Activated CD8-positive, alpha-beta T cell treated with anti-CD3 and anti-CD28 coated beads for 36 hours (primary cell): ENCODE measurements around the gene GNRH2. TPM values are rescaled to one million over a fixed set of nuclear protein-coding genes. Genes with fewer than 3 reads are reported as not detected.

Experiments
- ATAC-seq: fragments of 200-7000 bp; cut with Tn5 transposase; one replicate; pipeline ENCODE4 v1.10.0; 2021; ENCODE audit warnings: mild to moderate bottlenecking, moderate library complexity
- CTCF ChIA-PET: fragments of 350-600 bp; sonication (Branson Sonifier 250); formaldehyde crosslinking; loops from one replicate; lab custom pipeline; 2021; ENCODE audit warnings: antibody characterized with exemption; lab: Charles Lee
- POLR2A ChIA-PET: fragments of 350-600 bp; sonication (Branson Sonifier 250); formaldehyde crosslinking; loops from one replicate; lab custom pipeline; 2021; ENCODE audit warnings: antibody characterized with exemption; lab: Charles Lee
- DNase-seq: peaks from one replicate; pipeline ENCODE4 v3.0.0-alpha.2; 2020
- H3K27ac Mint-ChIP-seq: one replicate; pipeline ENCODE4 v1.8.0; 2021; ENCODE audit warnings: mild to moderate bottlenecking, mixed read lengths
- H3K27me3 Mint-ChIP-seq: one replicate; pipeline ENCODE4 v1.8.0; 2021; ENCODE audit warnings: mixed read lengths
- H3K36me3 Mint-ChIP-seq: one replicate; pipeline ENCODE4 v1.8.0; 2021; ENCODE audit warnings: low read depth, mixed read lengths
- H3K4me1 Mint-ChIP-seq: one replicate; pipeline ENCODE4 v1.8.0; 2021; ENCODE audit warnings: low read depth, mixed read lengths
- H3K4me3 Mint-ChIP-seq: one replicate; pipeline ENCODE4 v1.8.0; 2021; ENCODE audit warnings: mild to moderate bottlenecking, moderate library complexity, mixed read lengths
- H3K9me3 Mint-ChIP-seq: one replicate; pipeline ENCODE4 v1.8.0; 2021; ENCODE audit warnings: mixed read lengths
- intact Hi-C: fragments of 100-400 bp; cut with micrococcal nuclease; formaldehyde crosslinking; loops from one replicate; pipeline ENCODE4 v1.10.0; 2022
- total RNA-seq, 2 experiments: library from RNA; stranded (reverse); gene quantifications; one replicate each; pipeline ENCODE4 v1.2.3, GENCODE V29; 2021
- TF ChIP-seq, protein P1 (sequence below): fragments of 200-600 bp; IDR thresholded peaks from one replicate; pipeline ENCODE4 v1.8.0; 2022; ENCODE audit warnings: antibody characterized with exemption, mild to moderate bottlenecking

Gene GNRH2
- total RNA-seq, 2 experiments from 2014 or later, result 0.36 to 0.85 TPM

DNA sequence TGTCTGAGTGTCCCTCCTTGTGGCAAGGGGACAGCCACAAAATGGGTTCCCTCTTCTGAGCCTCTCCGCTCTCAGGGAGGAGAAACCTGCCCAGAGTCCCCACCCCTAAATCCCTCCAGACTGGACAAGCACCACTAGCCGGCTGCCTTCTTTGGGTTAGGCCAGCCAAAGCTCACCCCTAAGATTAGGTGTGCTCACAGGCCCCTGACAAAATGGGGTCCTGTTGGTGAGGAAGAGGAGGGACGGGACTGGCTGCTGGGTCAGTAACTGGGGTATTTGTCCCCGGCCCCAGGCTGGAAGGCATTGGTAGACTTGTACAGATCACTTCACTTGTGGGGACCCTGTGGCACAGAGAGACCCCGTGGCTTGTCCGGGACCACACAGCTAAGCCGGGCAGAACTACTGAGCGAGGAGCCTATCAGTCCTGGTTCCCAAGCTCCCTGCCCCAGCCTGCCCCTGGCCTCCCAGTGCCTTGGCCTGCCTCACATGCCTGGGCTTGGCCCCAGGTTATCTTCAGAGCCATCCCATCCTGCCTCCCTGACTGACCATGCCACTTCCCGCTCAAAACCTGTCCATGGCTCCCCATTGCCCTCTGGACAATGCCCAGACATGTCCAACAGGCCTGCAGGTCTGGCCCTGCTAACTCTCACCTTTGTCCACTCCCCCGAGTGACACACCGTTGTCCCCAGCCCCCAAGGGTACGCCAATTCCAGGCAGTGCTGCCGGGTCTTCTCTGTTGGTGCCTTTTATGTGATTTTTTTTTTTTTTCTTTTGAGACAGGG, 51.6 kb downstream of the GNRH2 start:
- Mint-ChIP-seq H3K4me3 (no peak overlapping the region), H3K9me3 (no peaks in the 10 kb centered on the region), H3K27me3 (peaks cover 1% of the 10 kb centered on the region), H3K4me1 (peaks cover 27% of the 10 kb centered on the region), H3K36me3 (no peaks in the 10 kb centered on the region), H3K27ac (no peak overlapping the region)
- no peak for ATAC-seq
- CTCF ChIA-PET, result interaction anchor here (0.9 to 1.7 kb wide), 2 partner anchors 17 to 22 kb away, joined by 3 read pairs; no protein-coding TSS in a partner anchor
- DNase-seq, result no peak
- intact Hi-C loops, result no loop called here
- POLR2A ChIA-PET, result interaction anchor here (0.6 to 0.7 kb wide), 2 partner anchors 65 to 177 kb away, joined by 3 read pairs; no protein-coding TSS in a partner anchor
- TF ChIP-seq, protein P1, sequence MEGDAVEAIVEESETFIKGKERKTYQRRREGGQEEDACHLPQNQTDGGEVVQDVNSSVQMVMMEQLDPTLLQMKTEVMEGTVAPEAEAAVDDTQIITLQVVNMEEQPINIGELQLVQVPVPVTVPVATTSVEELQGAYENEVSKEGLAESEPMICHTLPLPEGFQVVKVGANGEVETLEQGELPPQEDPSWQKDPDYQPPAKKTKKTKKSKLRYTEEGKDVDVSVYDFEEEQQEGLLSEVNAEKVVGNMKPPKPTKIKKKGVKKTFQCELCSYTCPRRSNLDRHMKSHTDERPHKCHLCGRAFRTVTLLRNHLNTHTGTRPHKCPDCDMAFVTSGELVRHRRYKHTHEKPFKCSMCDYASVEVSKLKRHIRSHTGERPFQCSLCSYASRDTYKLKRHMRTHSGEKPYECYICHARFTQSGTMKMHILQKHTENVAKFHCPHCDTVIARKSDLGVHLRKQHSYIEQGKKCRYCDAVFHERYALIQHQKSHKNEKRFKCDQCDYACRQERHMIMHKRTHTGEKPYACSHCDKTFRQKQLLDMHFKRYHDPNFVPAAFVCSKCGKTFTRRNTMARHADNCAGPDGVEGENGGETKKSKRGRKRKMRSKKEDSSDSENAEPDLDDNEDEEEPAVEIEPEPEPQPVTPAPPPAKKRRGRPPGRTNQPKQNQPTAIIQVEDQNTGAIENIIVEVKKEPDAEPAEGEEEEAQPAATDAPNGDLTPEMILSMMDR, result no peak

Other genes starting within 250 kb of the GNRH2 start
- 1 to 10 TPM; 2.0 to 2.9 TPM for gene CPXM1, start 243.0 kb upstream of the GNRH2 start, total RNA-seq
- not detected for gene C20orf141, start 228.6 kb upstream of the GNRH2 start, total RNA-seq
- gene TMEM239, start 227.3 kb upstream of the GNRH2 start, total RNA-seq, result not detected
- 10 to 100 TPM; 33.9 to 34.3 TPM for gene PCED1A, start 203.0 kb upstream of the GNRH2 start, total RNA-seq
- 10 to 100 TPM; 34.5 to 38.7 TPM for gene VPS16, start 202.9 kb upstream of the GNRH2 start, total RNA-seq
- gene PTPRA, start 170.1 kb upstream of the GNRH2 start, total RNA-seq, result 10 to 100 TPM; 42.0 to 43.1 TPM
- gene MRPS26, start 2.4 kb downstream of the GNRH2 start, total RNA-seq, result 10 to 100 TPM; 63.6 to 70.0 TPM
- gene OXT, start 28.0 kb downstream of the GNRH2 start, total RNA-seq, result not detected
- not detected for gene AVP, start 41.1 kb downstream of the GNRH2 start, total RNA-seq
- gene FASTKD5, start 116.2 kb downstream of the GNRH2 start, total RNA-seq, result 10 to 100 TPM; 17.3 to 18.1 TPM
- 1 to 10 TPM; 5.0 to 6.9 TPM for gene UBOX5, start 116.2 kb downstream of the GNRH2 start, total RNA-seq
- 1 to 10 TPM; 1.3 to 1.4 TPM for gene LZTS3, start 129.9 kb downstream of the GNRH2 start, total RNA-seq
- 10 to 100 TPM; 50.1 to 54.1 TPM for gene DDRGK1, start 161.1 kb downstream of the GNRH2 start, total RNA-seq
- gene ITPA, start 165.9 kb downstream of the GNRH2 start, total RNA-seq, result 10 to 100 TPM; 56.3 to 66.9 TPM
- gene SLC4A11, start 195.6 kb downstream of the GNRH2 start, total RNA-seq, result 1 to 10 TPM; 1.8 to 2.8 TPM